ENCODE measurements around the gene DPYD. TPM values are rescaled to one million over a fixed set of nuclear protein-coding genes. Genes with fewer than 3 reads are reported as not detected.

DPYD gene
- total RNA-seq, 1 donor from 2014 or later, result 12.6 TPM

- Mint-ChIP-seq H3K27me3 (no peaks in the 10 kb centered on the region), H3K4me1 (peaks cover 2% of the 10 kb centered on the region), H3K36me3 (ENCODE audit: low read depth) (no peaks in the 10 kb centered on the region), H3K27ac (no peak overlapping the region), H3K9me3 (no peaks in the 10 kb centered on the region), H3K4me3 (no peak overlapping the region)
- ChIA-PET POLR2A (no interaction called here), CTCF (no interaction called here)
- ATAC-seq (ENCODE audit: low read depth), result no peak
- TF ChIP-seq, protein P1, sequence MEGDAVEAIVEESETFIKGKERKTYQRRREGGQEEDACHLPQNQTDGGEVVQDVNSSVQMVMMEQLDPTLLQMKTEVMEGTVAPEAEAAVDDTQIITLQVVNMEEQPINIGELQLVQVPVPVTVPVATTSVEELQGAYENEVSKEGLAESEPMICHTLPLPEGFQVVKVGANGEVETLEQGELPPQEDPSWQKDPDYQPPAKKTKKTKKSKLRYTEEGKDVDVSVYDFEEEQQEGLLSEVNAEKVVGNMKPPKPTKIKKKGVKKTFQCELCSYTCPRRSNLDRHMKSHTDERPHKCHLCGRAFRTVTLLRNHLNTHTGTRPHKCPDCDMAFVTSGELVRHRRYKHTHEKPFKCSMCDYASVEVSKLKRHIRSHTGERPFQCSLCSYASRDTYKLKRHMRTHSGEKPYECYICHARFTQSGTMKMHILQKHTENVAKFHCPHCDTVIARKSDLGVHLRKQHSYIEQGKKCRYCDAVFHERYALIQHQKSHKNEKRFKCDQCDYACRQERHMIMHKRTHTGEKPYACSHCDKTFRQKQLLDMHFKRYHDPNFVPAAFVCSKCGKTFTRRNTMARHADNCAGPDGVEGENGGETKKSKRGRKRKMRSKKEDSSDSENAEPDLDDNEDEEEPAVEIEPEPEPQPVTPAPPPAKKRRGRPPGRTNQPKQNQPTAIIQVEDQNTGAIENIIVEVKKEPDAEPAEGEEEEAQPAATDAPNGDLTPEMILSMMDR (IDR thresholded peaks at IDR 0.05), result no peak
- no peak for DNase-seq
- intact Hi-C loops (cut with micrococcal nuclease), result no loop called here
Observed at GRCh38 chr1:97332716-97333115, 588.1 kb downstream of the DPYD start.

DNA sequence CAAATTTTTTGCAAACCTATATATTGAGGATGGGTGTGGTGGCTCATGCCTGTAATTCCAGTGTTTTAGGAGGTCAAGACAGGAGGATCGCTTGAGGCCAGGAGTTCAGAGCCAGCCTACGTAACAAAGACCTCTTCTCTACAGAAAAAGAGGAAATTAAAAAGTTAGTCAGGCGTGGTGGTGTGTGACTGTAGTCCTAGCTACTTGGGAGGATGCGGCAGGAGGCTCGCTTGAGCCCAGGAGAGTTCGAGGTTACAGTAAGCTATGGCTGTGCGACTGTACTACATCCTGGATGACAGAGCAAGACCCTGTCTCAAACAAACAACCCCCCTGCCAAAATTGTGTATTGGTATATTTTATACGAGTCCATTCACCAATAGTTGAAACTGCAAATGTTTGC is 589.7 kb downstream of the DPYD start:
- DNase-seq, result no peak
- Mint-ChIP-seq H3K27ac (no peak overlapping the region), H3K4me1 (peaks cover 2% of the 10 kb centered on the region), H3K9me3 (no peaks in the 10 kb centered on the region), H3K36me3 (ENCODE audit: low read depth) (no peaks in the 10 kb centered on the region), H3K4me3 (no peak overlapping the region), H3K27me3 (no peaks in the 10 kb centered on the region)
- intact Hi-C loops (cut with micrococcal nuclease), result no loop called here
- TF ChIP-seq, protein P1 (IDR thresholded peaks at IDR 0.05), result no peak
- peak; percentile 18 for ATAC-seq (ENCODE audit: low read depth)
- ChIA-PET CTCF (no interaction called here), POLR2A (no interaction called here)

DNA sequence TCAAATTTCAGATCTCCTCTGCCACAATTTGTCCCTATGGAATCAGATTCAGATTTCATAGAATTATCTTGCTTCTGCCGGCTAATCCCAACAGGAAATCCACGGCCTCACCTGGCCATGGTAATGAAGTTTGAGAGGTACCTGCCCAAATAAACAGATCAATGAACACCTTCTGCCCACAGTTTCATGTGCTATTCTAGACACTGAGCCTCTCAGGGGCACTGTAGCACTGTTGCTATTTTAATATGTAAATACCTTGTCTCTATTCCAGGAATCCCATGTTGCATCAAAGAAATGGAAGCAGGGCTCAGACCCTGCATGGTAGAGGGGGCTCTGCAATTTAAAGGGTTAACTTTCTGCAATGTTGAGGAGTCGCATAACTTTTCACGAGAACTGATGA is 606.1 kb downstream of the DPYD start:
- TF ChIP-seq, protein P1 (IDR thresholded peaks at IDR 0.05), result no peak
- no peaks in the 10 kb centered on the region for H3K36me3 Mint-ChIP-seq (ENCODE audit: low read depth)
- H3K9me3 Mint-ChIP-seq, result no peaks in the 10 kb centered on the region
- ATAC-seq (ENCODE audit: low read depth) (no peak), DNase-seq (no peak)
- ChIA-PET CTCF (no interaction called here), POLR2A (no interaction called here)
- H3K4me1 Mint-ChIP-seq, result no peaks in the 10 kb centered on the region
- no peak overlapping the region for H3K4me3 Mint-ChIP-seq
- H3K27ac Mint-ChIP-seq, result no peak overlapping the region
- intact Hi-C loops (cut with micrococcal nuclease), result no loop called here
- H3K27me3 Mint-ChIP-seq, result no peaks in the 10 kb centered on the region

GRCh38 chr1:97308131-97308530 is 612.7 kb downstream of the DPYD start:
- H3K36me3 Mint-ChIP-seq (ENCODE audit: low read depth), result peaks cover 7% of the 10 kb centered on the region
- DNase-seq, result no peak
- no peaks in the 10 kb centered on the region for H3K4me1 Mint-ChIP-seq
- intact Hi-C loops (cut with micrococcal nuclease), result no loop called here
- ATAC-seq (ENCODE audit: low read depth), result no peak
- ChIA-PET POLR2A (no interaction called here), CTCF (no interaction called here)
- no peak overlapping the region for H3K27ac Mint-ChIP-seq
- no peak overlapping the region for H3K4me3 Mint-ChIP-seq
- H3K9me3 Mint-ChIP-seq, result no peaks in the 10 kb centered on the region
- TF ChIP-seq, protein P1 (IDR thresholded peaks at IDR 0.05), result no peak
- H3K27me3 Mint-ChIP-seq, result no peaks in the 10 kb centered on the region

DNA sequence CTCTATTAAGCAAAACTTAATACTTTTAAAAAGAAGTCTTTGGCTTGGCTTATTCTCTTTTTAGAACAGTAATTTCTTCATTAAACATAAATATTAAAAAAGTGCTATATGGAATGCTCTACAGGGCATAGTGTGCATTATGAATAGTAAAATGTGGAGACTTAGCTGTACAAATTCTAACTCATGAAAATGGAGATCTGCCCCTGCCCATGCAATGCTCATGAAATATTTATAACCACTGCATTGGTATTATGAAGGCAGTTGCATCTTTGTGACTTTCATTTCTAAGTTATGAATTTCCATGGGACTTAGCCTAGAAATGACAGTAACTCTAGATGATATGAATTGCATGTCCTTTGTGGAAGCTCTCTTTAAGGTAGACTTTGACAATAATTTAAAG is 613.3 kb downstream of the DPYD start:
- intact Hi-C loops (cut with micrococcal nuclease), result no loop called here
- no peaks in the 10 kb centered on the region for H3K9me3 Mint-ChIP-seq
- peaks cover 7% of the 10 kb centered on the region for H3K36me3 Mint-ChIP-seq (ENCODE audit: low read depth)
- H3K27me3 Mint-ChIP-seq, result no peaks in the 10 kb centered on the region
- ATAC-seq (ENCODE audit: low read depth) (no peak), DNase-seq (no peak)
- CTCF ChIA-PET, result no interaction called here
- no peaks in the 10 kb centered on the region for H3K4me1 Mint-ChIP-seq
- TF ChIP-seq, protein P1 (IDR thresholded peaks at IDR 0.05), result no peak
- POLR2A ChIA-PET, result no interaction called here
- no peak overlapping the region for H3K4me3 Mint-ChIP-seq
- H3K27ac Mint-ChIP-seq, result no peak overlapping the region

Data from activated B cell treated with CpG ODN at 0.5 μM for 24 hours (primary cell).